ENCODE data around the gene IFRD2. TPM values are rescaled to one million over a fixed set of nuclear protein-coding genes. Genes with fewer than 3 reads are reported as not detected.

IFRD2 gene
- total and polyA plus RNA-seq, 9 of the 15 experiments (the other 6 are each of a cell fraction or from before 2014, with no cell fraction given), result 30.5 to 115 (median 52.8) TPM

DNA sequence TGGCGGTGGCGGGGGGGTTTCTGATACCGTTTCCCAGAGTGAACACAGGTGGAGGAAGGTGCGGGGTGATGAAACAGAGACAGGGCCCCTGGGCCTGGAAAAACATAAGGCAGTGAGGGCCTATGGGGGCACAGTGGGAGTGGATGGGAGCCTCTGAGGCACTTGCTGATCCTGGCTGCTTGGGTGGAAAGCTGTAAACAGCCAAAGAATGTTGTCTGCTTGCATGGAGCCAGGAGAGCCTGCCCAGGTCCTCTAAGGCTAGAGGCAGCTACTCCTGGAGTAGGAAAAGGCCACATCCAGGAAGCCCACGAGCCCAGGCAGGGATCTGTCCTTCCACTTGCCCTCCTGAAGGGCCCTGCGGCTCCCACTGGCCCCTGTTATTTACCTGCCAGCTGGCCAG lies 26.2 kb downstream of the IFRD2 start:
- H3K4me2 ChIP-seq (ENCODE audit: insufficient read depth, low read length), result no peak overlapping the region
- no TSS peak for BruUV-seq (replicated peaks)
- H3K27me3 ChIP-seq (ENCODE audit: control insufficient read depth in 2 of 2, insufficient read depth in 2 of 2, low read length in 2 of 2), result no peaks in the 10 kb centered on the region
- in situ Hi-C loops (cut with MboI) (no loop called here), intact Hi-C loops (cut with micrococcal nuclease) (no loop called here)
- peak overlapping the region in 1 of 2 experiments; percentile 13; a peak in 1 of 4 replicates for H3K9ac ChIP-seq (ENCODE audit: insufficient read depth in 1 of 2, low read depth in 2 of 2, low read length in 2 of 2)
- 53% methylated on average over 6 of the region's 6 CpGs for WGBS (ENCODE audit: insufficient coverage, low coverage, missing lambda C conversion rate)
- FAIRE-seq (no peak), DNase-seq (ENCODE audit: extremely low read depth in 1 of 4, low spot score in 3 of 4) (no peak), ATAC-seq (no peak)
- no peaks in the 10 kb centered on the region for H3K79me2 ChIP-seq (ENCODE audit: control insufficient read depth, insufficient read depth, low read length)
- ChIA-PET CTCF (ENCODE audit: low intra/inter-chr PET ratio) (interaction anchor here (1.5 kb wide), 1 partner anchor 39 kb away, joined by 3 read pairs; no protein-coding TSS in a partner anchor), POLR2A (interaction anchor here (0.9 kb wide), 1 partner anchor 53 kb away, joined by 3 read pairs; no protein-coding TSS in a partner anchor)
- no peaks in the 10 kb centered on the region; the same call in 1 of the 2 replicates for H4K20me1 ChIP-seq (replicated peaks; ENCODE audit: control insufficient read depth, insufficient read depth, low read length)
- H3K9me3 ChIP-seq (replicated peaks; ENCODE audit: control insufficient read depth, insufficient read depth, low read depth, low read length), result no peaks in the 10 kb centered on the region
- no peak overlapping the region for H3K27ac ChIP-seq (ENCODE audit: extremely low read depth, low read depth, low read length)
- no peaks in the 10 kb centered on the region for H3K36me3 ChIP-seq (ENCODE audit: control insufficient read depth, insufficient read depth, low read length)
- no peak overlapping the region for H2AFZ ChIP-seq (ENCODE audit: low read depth, low read length)
- H3K4me1 ChIP-seq (replicated peaks in 1 of 2; ENCODE audit: control insufficient read depth in 2 of 2, insufficient read depth in 2 of 2, low read length in 2 of 2), result peaks cover 5 to 50% of the 10 kb centered on the region in 2 experiments; a peak in 4 of 5 replicates
- H3K9me1 ChIP-seq (ENCODE audit: control insufficient read depth, insufficient read depth, low read length), result no peaks in the 10 kb centered on the region
- TF ChIP-seq ZNF408 (CRISPR knock-in tag; IDR thresholded peaks at IDR 0.05; ENCODE audit: low read depth) (no peak), DNMT1 (IDR thresholded peaks at IDR 0.05) (no peak), GTF2E2 (tag; IDR thresholded peaks at IDR 0.05) (no peak), POLR2B (IDR thresholded peaks at IDR 0.05; ENCODE audit: low read depth, partially characterized antibody) (no peak), SMAD4 (CRISPR knock-in tag; conservative IDR thresholded peaks at IDR 0.05) (no peak), ZBTB7A (IDR thresholded peaks at IDR 0.05; ENCODE audit: borderline replicate concordance, control insufficient read depth, low read depth, low read length) (no peak), ZNF717 (CRISPR knock-in tag; IDR thresholded peaks at IDR 0.05) (no peak), RBM34 (IDR thresholded peaks at IDR 0.05; ENCODE audit: borderline replicate concordance, insufficient read depth, low read length) (no peak), POLR2AphosphoS5 (IDR thresholded peaks at IDR 0.05; ENCODE audit: control insufficient read depth, insufficient read depth, low read depth, low read length) (no peak), BDP1 (IDR thresholded peaks at IDR 0.05; ENCODE audit: insufficient read depth, insufficient read length) (no peak), RBM17 (IDR thresholded peaks at IDR 0.05; ENCODE audit: borderline replicate concordance, low read depth, low read length) (no peak), TGIF2 (CRISPR knock-in tag; IDR thresholded peaks at IDR 0.05) (no peak), KAT2B (IDR thresholded peaks at IDR 0.05; ENCODE audit: low read depth, low read length) (no peak)
- TF ChIP-seq, protein P1, sequence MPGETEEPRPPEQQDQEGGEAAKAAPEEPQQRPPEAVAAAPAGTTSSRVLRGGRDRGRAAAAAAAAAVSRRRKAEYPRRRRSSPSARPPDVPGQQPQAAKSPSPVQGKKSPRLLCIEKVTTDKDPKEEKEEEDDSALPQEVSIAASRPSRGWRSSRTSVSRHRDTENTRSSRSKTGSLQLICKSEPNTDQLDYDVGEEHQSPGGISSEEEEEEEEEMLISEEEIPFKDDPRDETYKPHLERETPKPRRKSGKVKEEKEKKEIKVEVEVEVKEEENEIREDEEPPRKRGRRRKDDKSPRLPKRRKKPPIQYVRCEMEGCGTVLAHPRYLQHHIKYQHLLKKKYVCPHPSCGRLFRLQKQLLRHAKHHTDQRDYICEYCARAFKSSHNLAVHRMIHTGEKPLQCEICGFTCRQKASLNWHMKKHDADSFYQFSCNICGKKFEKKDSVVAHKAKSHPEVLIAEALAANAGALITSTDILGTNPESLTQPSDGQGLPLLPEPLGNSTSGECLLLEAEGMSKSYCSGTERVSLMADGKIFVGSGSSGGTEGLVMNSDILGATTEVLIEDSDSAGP (CRISPR knock-in tag; IDR thresholded peaks at IDR 0.05), result no peak
- H3K4me3 ChIP-seq, result no peak overlapping the region
